ENCODE data around the gene HTR2B.

Gene HTR2B

DNA sequence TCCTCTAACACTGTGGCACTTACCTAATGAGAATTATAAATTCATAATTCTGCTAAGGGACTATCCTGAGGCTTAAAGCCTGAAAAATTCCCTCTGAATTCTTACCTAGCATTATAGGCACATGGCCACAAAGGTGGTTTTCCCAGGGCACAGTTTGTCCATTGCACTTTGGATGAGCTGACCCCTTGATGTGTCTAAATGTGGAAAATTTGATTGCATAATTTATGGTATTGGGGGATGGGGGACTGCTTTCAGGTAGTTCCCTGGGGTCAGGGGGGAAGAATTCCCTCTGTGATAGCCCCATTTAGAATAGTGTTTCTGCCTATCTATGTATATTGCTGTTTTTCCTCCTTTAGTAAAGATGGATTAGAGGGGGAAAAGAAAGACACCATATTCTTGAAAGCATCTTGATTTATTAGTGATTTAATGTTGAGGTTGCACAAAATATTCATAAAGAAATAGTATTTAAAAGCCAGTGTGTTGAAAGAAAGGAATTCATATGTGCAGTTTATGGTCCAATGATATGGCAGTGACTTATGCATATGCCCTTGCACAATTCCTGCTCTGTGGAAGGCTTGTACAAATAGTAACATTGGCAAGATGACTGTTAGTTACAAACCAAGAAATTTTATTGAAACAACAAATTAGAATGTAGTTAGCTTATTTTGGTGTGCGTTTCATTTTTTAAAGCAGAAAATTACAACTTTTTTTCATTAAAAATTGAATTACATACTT is 8.7 kb upstream of the HTR2B start:
- H3K36me3 ChIP-seq (ENCODE audit: control insufficient read depth, insufficient read depth, low read length) = peaks cover under 1% of the 10 kb centered on the region; the same call in 1 of the 2 replicates
- no peaks in the 10 kb centered on the region for H3K9me3 ChIP-seq (ENCODE audit: control insufficient read depth, insufficient read depth, low read depth, low read length)
- H3K4me1 ChIP-seq (ENCODE audit: control insufficient read depth, insufficient read depth, low read length) = peaks cover 23% of the 10 kb centered on the region
- H3K27ac ChIP-seq (ENCODE audit: low read depth, low read length) = no peak overlapping the region
- no peaks in the 10 kb centered on the region for H3K27me3 ChIP-seq (ENCODE audit: control insufficient read depth, insufficient read depth, low read length)
- H3K9ac ChIP-seq (ENCODE audit: low read length) = no peak overlapping the region
- H3K4me3 ChIP-seq (ENCODE audit: low read depth, low read length) = no peak overlapping the region

DNA sequence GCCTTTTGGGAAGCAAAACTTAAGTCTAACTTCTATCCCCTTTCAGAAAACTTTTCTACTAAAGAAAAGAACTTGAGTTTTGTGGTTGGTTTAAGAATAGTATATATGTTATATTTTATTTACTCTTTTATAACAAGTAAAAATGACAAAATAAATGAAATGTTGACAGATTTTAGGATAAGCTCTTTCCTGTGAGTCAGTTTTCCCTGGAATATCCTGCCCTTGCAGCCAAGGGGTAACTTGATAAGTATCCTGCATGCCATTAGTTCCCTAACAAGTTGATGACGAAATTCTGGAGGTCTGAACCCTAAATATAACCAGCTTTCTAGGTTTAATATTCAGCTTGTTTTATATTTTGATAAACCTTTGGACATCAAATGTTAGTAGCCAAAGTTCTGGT is 7.3 kb upstream of the HTR2B start:
- H3K27ac ChIP-seq (ENCODE audit: low read depth, low read length) = no peak overlapping the region

DNA sequence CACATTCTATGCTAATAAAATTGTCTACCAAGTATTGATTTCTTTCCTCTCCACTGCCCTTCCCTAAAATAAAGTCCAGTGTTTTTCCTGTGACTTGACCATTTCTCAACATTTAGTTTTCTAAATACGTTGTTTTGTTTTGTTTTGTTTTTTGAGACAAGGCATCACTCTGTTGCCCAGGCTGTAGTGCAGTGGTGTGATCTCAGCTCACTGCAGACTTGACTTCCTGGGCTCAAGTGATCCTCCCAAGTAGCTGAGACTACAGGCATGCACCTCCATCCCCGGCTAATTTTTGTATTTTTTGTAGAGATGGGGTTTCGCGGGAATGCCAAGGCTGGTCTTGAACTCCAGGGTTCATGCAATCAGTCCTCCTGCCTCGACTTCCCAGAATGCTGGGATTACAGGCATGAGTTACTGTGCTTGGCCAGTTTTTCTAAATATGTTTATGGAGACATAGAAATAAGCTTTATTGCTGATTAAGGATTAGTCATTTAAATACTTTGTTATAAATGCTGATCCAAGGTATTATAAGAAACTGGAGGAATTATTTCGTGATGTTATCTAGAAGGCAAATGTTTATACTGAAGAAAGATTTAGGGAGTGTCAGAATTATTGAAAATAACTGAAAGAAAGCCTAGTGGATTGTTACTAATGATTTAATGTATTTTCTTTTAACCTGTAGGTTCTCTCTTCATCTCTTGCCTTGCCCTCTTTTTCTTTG is 5.7 kb upstream of the HTR2B start:
- Histone ChIP-seq H3K4me1 (ENCODE audit: control insufficient read depth, insufficient read depth, low read length) (peaks cover 29% of the 10 kb centered on the region), H3K9ac (ENCODE audit: low read length) (no peak overlapping the region), H3K9me3 (ENCODE audit: control insufficient read depth, insufficient read depth, low read depth, low read length) (no peaks in the 10 kb centered on the region), H3K27ac (ENCODE audit: low read depth, low read length) (no peak overlapping the region), H3K27me3 (ENCODE audit: control insufficient read depth, insufficient read depth, low read length) (no peaks in the 10 kb centered on the region), H3K36me3 (ENCODE audit: control insufficient read depth, insufficient read depth, low read length) (no peaks in the 10 kb centered on the region), H3K4me3 (ENCODE audit: low read depth, low read length) (no peak overlapping the region)

More for the DNA sequence above, 7.3 kb upstream of the HTR2B start:
- H3K4me1 ChIP-seq (ENCODE audit: control insufficient read depth, insufficient read depth, low read length) = peaks cover 29% of the 10 kb centered on the region
- no peaks in the 10 kb centered on the region for H3K27me3 ChIP-seq (ENCODE audit: control insufficient read depth, insufficient read depth, low read length)
- no peaks in the 10 kb centered on the region for H3K9me3 ChIP-seq (ENCODE audit: control insufficient read depth, insufficient read depth, low read depth, low read length)
- no peak overlapping the region for H3K4me3 ChIP-seq (ENCODE audit: low read depth, low read length)
- no peak overlapping the region for H3K9ac ChIP-seq (ENCODE audit: low read length)
- no peaks in the 10 kb centered on the region for H3K36me3 ChIP-seq (ENCODE audit: control insufficient read depth, insufficient read depth, low read length)

DNA sequence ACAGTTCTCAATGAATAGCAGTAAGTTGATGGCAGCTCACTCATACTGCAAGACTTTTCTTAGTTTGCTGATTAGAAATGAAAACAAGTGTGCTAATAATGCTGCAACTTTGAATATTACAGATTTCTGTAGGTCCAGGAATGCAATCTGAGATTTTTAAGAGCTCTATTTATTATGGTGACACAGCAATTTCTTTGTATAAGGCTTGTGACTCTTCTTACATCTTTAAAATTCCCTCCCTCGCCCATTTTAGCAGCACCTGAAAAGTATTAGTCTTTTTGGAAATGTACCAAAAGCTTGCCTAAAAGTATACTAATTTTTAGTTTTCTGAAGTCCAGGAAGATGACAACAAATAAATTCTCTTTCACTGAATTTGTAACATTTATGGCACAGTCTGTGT is 4.4 kb upstream of the HTR2B start:
- Histone ChIP-seq H3K4me3 (ENCODE audit: low read depth, low read length) (no peak overlapping the region), H3K4me1 (ENCODE audit: control insufficient read depth, insufficient read depth, low read length) (peaks cover 33% of the 10 kb centered on the region), H3K9me3 (ENCODE audit: control insufficient read depth, insufficient read depth, low read depth, low read length) (no peaks in the 10 kb centered on the region), H3K9ac (ENCODE audit: low read length) (no peak overlapping the region), H3K27me3 (ENCODE audit: control insufficient read depth, insufficient read depth, low read length) (no peaks in the 10 kb centered on the region), H3K36me3 (ENCODE audit: control insufficient read depth, insufficient read depth, low read length) (no peaks in the 10 kb centered on the region), H3K27ac (ENCODE audit: low read depth, low read length) (no peak overlapping the region)

DNA sequence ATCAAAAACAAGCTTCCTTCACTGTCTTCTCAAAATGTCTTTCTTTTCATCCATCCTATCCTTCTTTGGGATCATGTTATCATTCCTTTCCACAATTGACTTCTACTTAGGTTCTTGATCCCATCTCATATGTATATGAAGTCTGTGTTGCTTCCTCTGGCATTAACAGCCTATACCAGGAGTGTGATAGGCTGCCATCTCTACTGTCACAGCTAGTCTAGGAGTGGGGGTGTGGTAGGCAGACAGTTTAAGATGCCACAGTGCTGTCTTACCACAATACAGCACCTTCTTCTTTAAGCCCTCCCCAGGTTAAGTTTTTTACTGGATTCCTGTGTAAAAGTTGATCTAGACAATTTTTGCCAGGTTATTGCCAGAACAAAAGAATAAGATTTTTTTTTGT is 3.7 kb upstream of the HTR2B start:
- H3K36me3 ChIP-seq (ENCODE audit: control insufficient read depth, insufficient read depth, low read length) = no peaks in the 10 kb centered on the region
- peaks cover 40% of the 10 kb centered on the region for H3K4me1 ChIP-seq (ENCODE audit: control insufficient read depth, insufficient read depth, low read length)

DNA sequence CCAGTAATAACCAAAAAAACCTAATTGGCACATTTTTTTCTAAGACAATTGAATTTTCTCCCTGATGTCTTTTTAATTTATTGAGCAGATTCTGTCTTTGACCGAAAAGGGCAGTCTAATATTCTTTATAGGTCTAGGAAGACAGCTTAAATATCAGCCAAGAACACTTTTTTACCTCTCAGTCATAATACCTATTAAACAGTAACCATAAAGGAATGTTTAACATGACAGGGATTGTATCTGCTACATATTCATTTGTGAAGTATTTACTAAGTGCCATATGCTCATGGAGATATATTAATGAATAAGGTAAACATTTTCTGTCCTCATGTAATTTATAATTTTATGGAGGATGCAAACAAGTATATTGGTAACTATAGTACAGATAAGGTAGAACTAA is 3.1 kb upstream of the HTR2B start:
- H3K9ac ChIP-seq (ENCODE audit: low read length) = no peak overlapping the region
- H3K36me3 ChIP-seq (ENCODE audit: control insufficient read depth, insufficient read depth, low read length) = no peaks in the 10 kb centered on the region
- H3K4me1 ChIP-seq (ENCODE audit: control insufficient read depth, insufficient read depth, low read length) = peaks cover 41% of the 10 kb centered on the region
- no peaks in the 10 kb centered on the region for H3K9me3 ChIP-seq (ENCODE audit: control insufficient read depth, insufficient read depth, low read depth, low read length)
- H3K27ac ChIP-seq (ENCODE audit: low read depth, low read length) = no peak overlapping the region
- H3K27me3 ChIP-seq (ENCODE audit: control insufficient read depth, insufficient read depth, low read length) = no peaks in the 10 kb centered on the region
- no peak overlapping the region for H3K4me3 ChIP-seq (ENCODE audit: low read depth, low read length)

More for the DNA sequence above, 3.7 kb upstream of the HTR2B start:
- H3K9me3 ChIP-seq (ENCODE audit: control insufficient read depth, insufficient read depth, low read depth, low read length) = no peaks in the 10 kb centered on the region
- H3K27ac ChIP-seq (ENCODE audit: low read depth, low read length) = no peak overlapping the region
- H3K9ac ChIP-seq (ENCODE audit: low read length) = no peak overlapping the region
- no peak overlapping the region for H3K4me3 ChIP-seq (ENCODE audit: low read depth, low read length)
- H3K27me3 ChIP-seq (ENCODE audit: control insufficient read depth, insufficient read depth, low read length) = no peaks in the 10 kb centered on the region

DNA sequence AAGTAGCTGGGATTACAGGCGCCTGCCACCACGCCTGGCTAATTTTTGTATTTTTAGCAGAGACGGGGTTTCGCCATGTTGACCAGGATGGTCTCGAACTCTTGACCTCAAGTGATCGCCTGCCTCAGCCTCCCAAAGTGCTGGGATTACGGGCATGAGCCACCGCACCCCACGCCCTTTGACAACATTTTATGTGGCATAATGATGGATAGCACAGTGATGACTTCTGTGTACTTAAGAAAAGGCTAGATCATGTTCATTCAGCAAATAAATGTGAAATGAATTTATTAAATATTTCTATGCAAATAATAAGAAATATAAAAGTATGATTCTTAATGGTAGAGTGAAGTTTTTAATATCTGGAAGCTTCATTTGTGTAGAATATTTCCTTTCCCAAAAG is 2.6 kb upstream of the HTR2B start:
- Histone ChIP-seq H3K9ac (ENCODE audit: low read length) (no peak overlapping the region), H3K4me3 (ENCODE audit: low read depth, low read length) (no peak overlapping the region), H3K4me1 (ENCODE audit: control insufficient read depth, insufficient read depth, low read length) (peaks cover 37% of the 10 kb centered on the region), H3K36me3 (ENCODE audit: control insufficient read depth, insufficient read depth, low read length) (no peaks in the 10 kb centered on the region), H3K9me3 (ENCODE audit: control insufficient read depth, insufficient read depth, low read depth, low read length) (no peaks in the 10 kb centered on the region), H3K27ac (ENCODE audit: low read depth, low read length) (no peak overlapping the region), H3K27me3 (ENCODE audit: control insufficient read depth, insufficient read depth, low read length) (no peaks in the 10 kb centered on the region)

DNA sequence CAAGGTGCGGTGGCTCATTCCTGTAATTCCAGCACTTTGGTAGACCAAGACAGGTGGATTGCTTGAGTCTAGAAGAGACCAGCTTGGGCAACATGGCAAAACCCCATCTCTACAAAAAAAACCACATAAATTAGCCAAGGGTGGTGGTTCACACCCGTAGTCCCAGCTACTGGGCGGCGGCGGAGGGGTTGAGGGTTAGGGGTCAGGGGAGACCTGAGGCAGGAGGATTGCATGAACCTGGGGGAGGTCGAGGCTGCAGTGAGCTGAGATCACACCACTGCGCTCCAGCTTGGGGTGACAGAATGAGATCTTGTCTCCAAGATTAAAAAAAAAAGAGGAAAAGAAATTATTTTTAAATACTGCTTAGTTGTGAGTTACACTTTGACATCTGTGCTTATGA is 1.3 kb upstream of the HTR2B start:
- H3K9ac ChIP-seq (ENCODE audit: low read length) = no peak overlapping the region
- H3K4me1 ChIP-seq (ENCODE audit: control insufficient read depth, insufficient read depth, low read length) = peaks cover 30% of the 10 kb centered on the region
- H3K36me3 ChIP-seq (ENCODE audit: control insufficient read depth, insufficient read depth, low read length) = no peaks in the 10 kb centered on the region
- no peak overlapping the region for H3K27ac ChIP-seq (ENCODE audit: low read depth, low read length)
- no peaks in the 10 kb centered on the region for H3K27me3 ChIP-seq (ENCODE audit: control insufficient read depth, insufficient read depth, low read length)
- H3K9me3 ChIP-seq (ENCODE audit: control insufficient read depth, insufficient read depth, low read depth, low read length) = no peaks in the 10 kb centered on the region
- H3K4me3 ChIP-seq (ENCODE audit: low read depth, low read length) = no peak overlapping the region

DNA sequence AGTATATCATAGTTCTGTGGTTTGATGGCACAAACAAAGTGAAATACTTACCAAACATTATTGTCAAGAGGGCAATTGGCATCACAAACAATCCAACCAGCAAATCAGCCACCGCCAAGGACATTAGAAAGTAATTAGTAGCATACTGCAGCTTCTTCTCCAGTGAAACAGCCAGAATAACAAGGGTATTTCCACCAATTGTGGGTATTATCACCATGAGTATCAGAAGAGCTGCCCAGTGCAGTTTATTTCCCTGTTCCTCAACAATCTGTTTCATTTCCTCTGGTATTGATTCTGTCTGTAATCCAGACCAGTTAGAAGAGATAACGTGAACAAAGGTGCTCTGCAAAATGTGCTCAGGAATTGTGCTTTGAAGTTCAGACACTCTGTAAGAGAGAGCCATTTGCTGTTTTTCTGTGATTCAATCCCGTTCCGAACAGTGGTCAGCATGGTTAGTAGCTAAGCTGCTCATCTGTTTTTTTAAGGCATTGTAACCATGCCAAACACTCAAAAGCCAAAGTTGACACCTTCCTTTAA is 1.4 kb downstream of the HTR2B start:
- Histone ChIP-seq H3K36me3 (ENCODE audit: control insufficient read depth, insufficient read depth, low read length) (no peaks in the 10 kb centered on the region), H3K4me1 (ENCODE audit: control insufficient read depth, insufficient read depth, low read length) (peaks cover 27% of the 10 kb centered on the region), H3K9me3 (ENCODE audit: control insufficient read depth, insufficient read depth, low read depth, low read length) (no peaks in the 10 kb centered on the region), H3K27ac (ENCODE audit: low read depth, low read length) (no peak overlapping the region; the same call in 1 of the 2 replicates), H3K4me3 (ENCODE audit: low read depth, low read length) (no peak overlapping the region), H3K9ac (ENCODE audit: low read length) (no peak overlapping the region), H3K27me3 (ENCODE audit: control insufficient read depth, insufficient read depth, low read length) (no peaks in the 10 kb centered on the region)

DNA sequence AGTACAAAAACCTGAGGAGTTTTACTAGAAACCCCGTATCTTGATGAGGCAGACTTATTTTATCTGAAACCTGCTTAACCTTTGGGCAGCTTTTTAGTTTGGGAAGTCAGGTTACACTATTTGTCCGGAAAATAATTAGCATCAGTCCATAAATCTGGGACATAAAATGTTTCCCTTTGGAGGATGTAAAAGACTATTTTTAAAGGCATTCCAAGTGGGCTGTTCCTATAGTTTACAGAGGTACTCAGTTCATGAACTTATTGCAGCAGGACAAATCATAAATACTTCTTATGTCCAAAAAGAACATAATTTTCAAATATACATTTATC is 6.3 kb downstream of the HTR2B start:
- Histone ChIP-seq H3K36me3 (ENCODE audit: control insufficient read depth, insufficient read depth, low read length) (peaks cover 1% of the 10 kb centered on the region; the same call in 1 of the 2 replicates), H3K4me3 (ENCODE audit: low read depth, low read length) (no peak overlapping the region), H3K27me3 (ENCODE audit: control insufficient read depth, insufficient read depth, low read length) (no peaks in the 10 kb centered on the region), H3K9ac (ENCODE audit: low read length) (no peak overlapping the region), H3K9me3 (ENCODE audit: control insufficient read depth, insufficient read depth, low read depth, low read length) (no peaks in the 10 kb centered on the region), H3K27ac (ENCODE audit: low read depth, low read length) (no peak overlapping the region), H3K4me1 (ENCODE audit: control insufficient read depth, insufficient read depth, low read length) (peaks cover 20% of the 10 kb centered on the region)

DNA sequence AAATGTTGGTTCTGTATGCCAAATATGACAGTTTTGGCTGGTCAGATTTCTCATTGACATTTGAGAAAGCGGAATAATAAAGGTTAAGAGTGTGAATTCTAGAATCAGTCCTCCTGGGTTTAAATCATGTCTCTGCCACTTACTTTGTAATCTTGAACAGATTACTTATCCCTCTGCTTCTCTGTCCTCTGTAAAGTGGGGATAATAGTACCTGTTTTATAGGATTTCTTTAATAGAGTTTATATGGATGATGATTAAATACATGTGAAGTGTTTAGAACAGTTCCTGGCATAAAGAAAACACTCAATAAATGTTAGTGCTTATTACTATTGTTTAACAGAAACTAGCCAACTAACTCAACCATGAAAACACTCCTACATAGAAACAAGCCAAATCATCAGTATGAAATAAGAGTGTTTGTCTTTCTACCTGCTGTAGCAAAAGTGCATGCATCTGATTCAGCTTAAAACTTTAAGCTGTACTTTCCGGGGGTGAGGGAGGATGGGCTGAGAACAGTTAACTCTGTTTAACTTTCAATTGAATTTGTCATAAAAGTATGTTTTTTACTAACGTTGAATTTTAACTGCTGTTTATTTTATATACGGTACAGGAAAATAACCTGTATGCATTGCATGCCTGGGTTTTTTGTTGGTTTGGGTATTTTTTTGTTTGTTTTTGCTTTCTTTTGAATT is 6.8 kb downstream of the HTR2B start:
- no peak overlapping the region for H3K27ac ChIP-seq (ENCODE audit: low read depth, low read length)
- no peaks in the 10 kb centered on the region for H3K9me3 ChIP-seq (ENCODE audit: control insufficient read depth, insufficient read depth, low read depth, low read length)
- peaks cover 5% of the 10 kb centered on the region; the same call in 1 of the 2 replicates for H3K36me3 ChIP-seq (ENCODE audit: control insufficient read depth, insufficient read depth, low read length)
- H3K27me3 ChIP-seq (ENCODE audit: control insufficient read depth, insufficient read depth, low read length) = no peaks in the 10 kb centered on the region
- H3K9ac ChIP-seq (ENCODE audit: low read length) = no peak overlapping the region
- peaks cover 17% of the 10 kb centered on the region for H3K4me1 ChIP-seq (ENCODE audit: control insufficient read depth, insufficient read depth, low read length)
- H3K4me3 ChIP-seq (ENCODE audit: low read depth, low read length) = no peak overlapping the region
